Fibroblast of the aortic adventitia (primary cell): ENCODE data around the gene PBOV1. TPM values are rescaled to one million over a fixed set of nuclear protein-coding genes. Genes with fewer than 3 reads are reported as not detected.
"Not testable (repeated sequence)": the region's sequence is repeated elsewhere in the genome, so short reads cannot be mapped to it uniquely, and the experiment has no call there.

Experiments used
- DNase-seq: peaks from one replicate; pipeline ENCODE4 v3.0.0-alpha.2; 2010; ENCODE audit warnings: low read depth
- H3K4me3 ChIP-seq: 2 replicates; pipeline ENCODE4 v1.5.1; 2011; ENCODE audit warnings: low read depth, mild to moderate bottlenecking, control low read depth, low read length, moderate library complexity
- CTCF ChIP-seq: IDR thresholded peaks from 2 replicates; pipeline ENCODE4 v1.5.1; 2011; ENCODE audit warnings: mild to moderate bottlenecking, low read length, control low read depth, inconsistent platforms; ENCODE audit not compliant: insufficient read depth
- total RNA-seq: library from RNA; depleted of rRNA; stranded (reverse); fragments of >200 nt; gene quantifications from 2 replicates; pipeline ENCODE4 v1.2.3, GENCODE V29; 2012; ENCODE audit warnings: low replicate concordance

PBOV1 gene
- total RNA-seq, 1 donor = not detected

- H3K4me3 ChIP-seq = no peak overlapping the region
- DNase-seq = no peak
- TF ChIP-seq CTCF = no peak
These were observed 8.5 kb upstream of the PBOV1 start for GRCh38 chr6:138226700-138227315.

GRCh38 chr6:138225953-138226352 lies 7.7 kb upstream of the PBOV1 start:
- no peak overlapping the region for H3K4me3 ChIP-seq
- DNase-seq = no peak
- TF ChIP-seq CTCF = no peak

GRCh38 chr6:138222901-138223546 lies 4.7 kb upstream of the PBOV1 start:
- TF ChIP-seq CTCF = no peak
- peak; percentile 9 for DNase-seq
- H3K4me3 ChIP-seq = no peak overlapping the region

- H3K4me3 ChIP-seq = no peak overlapping the region
- DNase-seq = no peak
- no peak for TF ChIP-seq CTCF
These were observed 1.6 kb upstream of the PBOV1 start for GRCh38 chr6:138219901-138220300.

GRCh38 chr6:138219398-138219797 lies 1.1 kb upstream of the PBOV1 start:
- no peak for TF ChIP-seq CTCF
- H3K4me3 ChIP-seq = no peak overlapping the region
- no peak for DNase-seq

GRCh38 chr6:138215093-138215782 lies 3.1 kb downstream of the PBOV1 start:
- H3K4me3 ChIP-seq = no peak overlapping the region
- TF ChIP-seq CTCF = no peak
- no peak for DNase-seq

- not testable (repeated sequence) for DNase-seq, H3K4me3 ChIP-seq
These were observed 5.8 kb downstream of the PBOV1 start for GRCh38 chr6:138212530-138212929.
